HepG2 (cell line): ENCODE data around the gene RPLP2. TPM values are rescaled to one million over a fixed set of nuclear protein-coding genes. Genes with fewer than 3 reads are reported as not detected.
A peak's percentile ranks its signal among the peaks of the same experiment; 100 is the strongest.

Experiments
- ARNTL ChIP-seq: sonication (generic); formaldehyde crosslinking; IDR thresholded peaks from 2 replicates; pipeline ENCODE4 v1.4.0; 2020; ENCODE audit warnings: mild to moderate bottlenecking, missing genetic modification reagents
- BRCA1 ChIP-seq: sonication (generic); formaldehyde crosslinking; IDR thresholded peaks from 2 replicates; pipeline ENCODE4 v1.4.0; 2020; ENCODE audit warnings: missing genetic modification reagents
- ETV5 ChIP-seq: IDR thresholded peaks from 2 replicates; pipeline ENCODE4 v1.6.1; 2018; ENCODE audit warnings: missing biosample characterization, missing genetic modification reagents, inconsistent platforms, borderline replicate concordance
- GABPB1 ChIP-seq: IDR thresholded peaks from 2 replicates; pipeline ENCODE4 v1.6.1; 2016; ENCODE audit warnings: mild to moderate bottlenecking, missing genetic modification reagents, moderate library complexity, missing compliant biosample characterization
- HMG20A ChIP-seq: IDR thresholded peaks from 2 replicates; pipeline ENCODE4 v1.6.1; 2016; ENCODE audit warnings: borderline replicate concordance
- HOXD1 ChIP-seq: sonication (generic); formaldehyde crosslinking; IDR thresholded peaks from 2 replicates; pipeline ENCODE4 v1.5.0; 2020; ENCODE audit warnings: missing genetic modification reagents
- NRL ChIP-seq: sonication (generic); formaldehyde crosslinking; IDR thresholded peaks from 2 replicates; pipeline ENCODE4 v1.5.0; 2020; ENCODE audit warnings: missing genetic modification reagents, mild to moderate bottlenecking, moderate library complexity, borderline replicate concordance
- RARA ChIP-seq: IDR thresholded peaks from 2 replicates; pipeline ENCODE4 v1.6.1; 2016; ENCODE audit warnings: missing genetic modification reagents, missing compliant biosample characterization
- SALL1 ChIP-seq: sonication (generic); formaldehyde crosslinking; IDR thresholded peaks from 2 replicates; pipeline ENCODE4 v1.8.0; 2022; ENCODE audit warnings: mild to moderate bottlenecking, missing genetic modification reagents
- SIN3A ChIP-seq: IDR thresholded peaks from 2 replicates; pipeline ENCODE4 v1.6.1; 2011; ENCODE audit warnings: low read depth, mild to moderate bottlenecking, control low read depth, low read length, borderline replicate concordance
- SKI ChIP-seq: fragments of 450-650 bp; IDR thresholded peaks from one replicate; pipeline ENCODE4 v1.6.1; 2018; ENCODE audit warnings: mild to moderate bottlenecking; ENCODE audit not compliant: partially characterized antibody
- SOX6 ChIP-seq, 2 experiments: fragments of 450-650 bp in 1 of 2; sonication (generic) in 1 of 2; formaldehyde crosslinking in 1 of 2; IDR thresholded peaks; 2 replicates each; pipeline versions ENCODE4 v1.4.0 to v1.6.1; 2017 to 2020; ENCODE audit warnings: antibody characterized with exemption in 1 of 2, mild to moderate bottlenecking in 1 of 2, missing genetic modification reagents in 1 of 2
- SRF ChIP-seq: IDR thresholded peaks from 2 replicates; pipeline ENCODE4 v1.6.1; 2011; ENCODE audit warnings: mild to moderate bottlenecking, low read depth, low read length, moderate library complexity
- SRSF9 ChIP-seq: fragments of 200-400 bp; formaldehyde crosslinking; IDR thresholded peaks from 2 replicates; pipeline ENCODE4 v1.6.1; 2018; ENCODE audit warnings: borderline replicate concordance, mild to moderate bottlenecking, low read depth, low read length; ENCODE audit not compliant: insufficient read depth, poor library complexity, severe bottlenecking
- TEAD2 ChIP-seq: sonication (generic); formaldehyde crosslinking; IDR thresholded peaks from 2 replicates; pipeline ENCODE4 v1.9.0; 2021; ENCODE audit warnings: missing genetic modification reagents
- ZFP90 ChIP-seq: sonication (generic); formaldehyde crosslinking; IDR thresholded peaks from 2 replicates; pipeline ENCODE4 v1.8.0; 2022; ENCODE audit warnings: missing genetic modification reagents, mild to moderate bottlenecking, inconsistent platforms, borderline replicate concordance
- ZNF224 ChIP-seq: sonication (generic); formaldehyde crosslinking; IDR thresholded peaks from 2 replicates; pipeline ENCODE4 v1.5.0; 2020; ENCODE audit warnings: mild to moderate bottlenecking, missing genetic modification reagents
- ZNF232 ChIP-seq: sonication (generic); formaldehyde crosslinking; IDR thresholded peaks from 2 replicates; pipeline ENCODE4 v1.4.0; 2020; ENCODE audit warnings: missing genetic modification reagents, borderline replicate concordance
- ZNF235 ChIP-seq: sonication (generic); formaldehyde crosslinking; IDR thresholded peaks from 2 replicates; pipeline ENCODE4 v1.8.1; 2023; ENCODE audit warnings: mild to moderate bottlenecking, missing genetic modification reagents, borderline replicate concordance
- ZNF629 ChIP-seq: sonication (generic); formaldehyde crosslinking; conservative IDR thresholded peaks from 2 replicates; pipeline ENCODE4 v1.5.0; 2020; ENCODE audit warnings: missing genetic modification reagents
- ZNF709 ChIP-seq: sonication (generic); formaldehyde crosslinking; IDR thresholded peaks from 2 replicates; pipeline ENCODE4 v1.5.0; 2020; ENCODE audit warnings: mild to moderate bottlenecking, missing genetic modification reagents
- ZNF746 ChIP-seq: sonication (generic); formaldehyde crosslinking; IDR thresholded peaks from 2 replicates; pipeline ENCODE4 v1.8.0; 2022; ENCODE audit warnings: mild to moderate bottlenecking, missing genetic modification reagents
- ZNF841 ChIP-seq: sonication (generic); formaldehyde crosslinking; IDR thresholded peaks from 2 replicates; pipeline ENCODE4 v1.8.1; 2023; ENCODE audit warnings: missing genetic modification reagents, borderline replicate concordance
- ZNF850 ChIP-seq: sonication (generic); formaldehyde crosslinking; conservative IDR thresholded peaks from 2 replicates; pipeline ENCODE4 v1.9.0; 2021; ENCODE audit warnings: mild to moderate bottlenecking, missing genetic modification reagents
- ZSCAN29 ChIP-seq: sonication (generic); formaldehyde crosslinking; conservative IDR thresholded peaks from 2 replicates; pipeline ENCODE4 v1.4.0; 2020; ENCODE audit warnings: mild to moderate bottlenecking, missing genetic modification reagents
- polyA plus RNA-seq, 8 experiments: library from polyadenylated mRNA; depleted of rRNA in 3 of 8; stranded (reverse) in 7 of 8; unstranded in 1 of 8; fragments of >200 nt; fragmentation: Illumina TruSeq in 4 of 8; extraction: Trizol in 4 of 8; gene quantifications; 2 replicates each; pipeline versions ENCODE4 v1.2.1 to v1.2.3, GENCODE V29; 2011 to 2016; ENCODE audit warnings: low read depth in 4 of 8, missing spikeins in 1 of 8, mixed read lengths in 1 of 8; ENCODE audit not compliant: insufficient read depth in 1 of 8
- total RNA-seq, 5 experiments: library from RNA; depleted of rRNA; stranded (reverse); fragments of >200 nt; fragmentation: Illumina TruSeq; extraction: Trizol; gene quantifications; 2 replicates each; pipeline ENCODE4 v1.2.3, GENCODE V29; 2016; ENCODE audit warnings: low read depth in 1 of 5
- TF ChIP-seq, protein P1 (sequence below): IDR thresholded peaks from 2 replicates; pipeline ENCODE4 v1.6.1; 2016; ENCODE audit warnings: missing compliant biosample characterization, missing genetic modification reagents, borderline replicate concordance

The RPLP2 gene
- total and polyA plus RNA-seq, 2 of the 13 experiments (the other 11 are each of a cell fraction or from before 2014, with no cell fraction given), result 978 to 2,106 TPM

DNA sequence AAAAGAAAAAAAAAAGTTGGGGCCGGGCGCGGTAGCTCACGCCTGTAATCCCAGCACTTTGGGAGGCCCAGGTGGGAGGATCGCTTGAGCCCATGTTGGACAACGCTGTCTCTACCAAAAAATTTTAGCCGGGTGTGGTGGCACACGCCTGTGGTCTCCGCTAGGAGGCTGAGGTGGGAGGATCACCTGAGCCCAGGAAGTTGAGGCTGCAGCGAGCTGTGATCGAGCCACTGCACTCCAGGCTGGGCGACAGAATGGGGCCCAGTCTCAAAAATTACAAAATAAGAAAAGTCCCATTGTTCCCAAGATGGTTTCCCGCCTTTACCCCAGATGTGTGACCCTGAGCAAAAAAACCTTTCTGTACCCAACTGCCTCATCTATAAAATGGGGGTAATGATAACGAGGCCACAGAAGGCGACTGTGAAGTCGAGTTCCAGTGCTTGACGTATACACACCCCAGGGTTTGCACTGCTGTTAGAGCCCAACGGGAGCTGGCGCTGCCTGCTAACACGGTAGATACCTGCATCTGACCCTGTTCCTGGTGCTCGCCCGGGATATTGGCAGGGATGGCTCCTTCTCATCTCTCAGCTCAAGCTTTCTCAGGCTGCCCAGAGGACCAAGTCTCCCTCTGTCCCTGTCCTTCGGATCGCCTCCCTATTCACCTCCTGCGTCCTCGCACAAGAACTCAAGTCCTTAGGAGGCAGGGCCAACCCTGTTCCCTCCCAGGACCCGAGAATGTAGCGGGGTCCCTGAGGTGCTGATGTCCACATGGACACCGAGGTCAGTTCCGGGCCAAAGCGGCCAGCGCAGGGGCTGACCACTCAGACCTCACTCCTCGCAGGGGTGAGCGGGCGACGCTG, 1.1 kb upstream of the RPLP2 start (continued):
- TF ChIP-seq HMG20A (CRISPR knock-in tag) (no peak), ETV5 (CRISPR knock-in tag) (no peak), ARNTL (CRISPR knock-in tag) (no peak), HOXD1 (CRISPR knock-in tag) (peak; percentile 36; the same call in 1 of the 2 replicates), ZNF232 (CRISPR knock-in tag) (no peak; the same call in 1 of the 2 replicates), SIN3A (peak; percentile 75; the same call in 1 of the 2 replicates), ZNF224 (CRISPR knock-in tag) (0 out of 2 replicates have a peak, but pooled peaks have one; percentile 42), ZSCAN29 (CRISPR knock-in tag) (no peak), ZNF235 (CRISPR knock-in tag) (0 out of 2 replicates have a peak, but pooled peaks have one; percentile 37), SALL1 (CRISPR knock-in tag) (no peak), TEAD2 (no peak), SRSF9 (no peak), ZNF629 (CRISPR knock-in tag) (peak; percentile 85), RARA (CRISPR knock-in tag) (peak; percentile 55), ZNF709 (no peak), SRF (no peak), SOX6 (IDR thresholded peaks at IDR 0.05) (no peak), SOX6 (CRISPR knock-in tag; IDR thresholded peaks at IDR 0.05) (no peak), ZFP90 (CRISPR knock-in tag) (0 out of 2 replicates have a peak, but pooled peaks have one; percentile 12), NRL (no peak), SKI (no peak), ZNF850 (peak; percentile 93; the same call in 1 of the 2 replicates), GABPB1 (no peak), BRCA1 (CRISPR knock-in tag) (0 out of 2 replicates have a peak, but pooled peaks have one; percentile 20), ZNF841 (CRISPR knock-in tag) (no peak), ZNF746 (CRISPR knock-in tag) (0 out of 2 replicates have a peak, but pooled peaks have one; percentile 19)
- TF ChIP-seq, protein P1, sequence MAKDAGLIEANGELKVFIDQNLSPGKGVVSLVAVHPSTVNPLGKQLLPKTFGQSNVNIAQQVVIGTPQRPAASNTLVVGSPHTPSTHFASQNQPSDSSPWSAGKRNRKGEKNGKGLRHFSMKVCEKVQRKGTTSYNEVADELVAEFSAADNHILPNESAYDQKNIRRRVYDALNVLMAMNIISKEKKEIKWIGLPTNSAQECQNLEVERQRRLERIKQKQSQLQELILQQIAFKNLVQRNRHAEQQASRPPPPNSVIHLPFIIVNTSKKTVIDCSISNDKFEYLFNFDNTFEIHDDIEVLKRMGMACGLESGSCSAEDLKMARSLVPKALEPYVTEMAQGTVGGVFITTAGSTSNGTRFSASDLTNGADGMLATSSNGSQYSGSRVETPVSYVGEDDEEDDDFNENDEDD (CRISPR knock-in tag), result no peak
